ENCODE results near the gene TMED3. TPM values are rescaled to one million over a fixed set of nuclear protein-coding genes. Genes with fewer than 3 reads are reported as not detected.

The TMED3 gene
- 10 to 100 TPM; 37.6 to 37.9 TPM for total RNA-seq

- peak; percentile 85 for DNase-seq
- peaks cover 32% of the 10 kb centered on the region for H3K36me3 Mint-ChIP-seq (ENCODE audit: low read depth)
- peak within 1 kb of the TSS; percentile 85 for H3K4me3 Mint-ChIP-seq
- H3K27me3 Mint-ChIP-seq (ENCODE audit: low read depth): peaks cover 14% of the 10 kb centered on the region
- peaks cover 35% of the 10 kb centered on the region for H3K4me1 Mint-ChIP-seq (ENCODE audit: low read depth)
- no peak within 1 kb of the TSS for H3K27ac Mint-ChIP-seq
- H3K9me3 Mint-ChIP-seq: no peaks in the 10 kb centered on the region
- intact Hi-C loops (cut with micrococcal nuclease): loop anchor here (10.0 kb wide), 2 partner anchors 844 to 1384 kb away; partner anchors contain the start of genes ABHD17C and FAH
- CTCF ChIA-PET: interaction anchor here (1.0 to 1.6 kb wide), 5 partner anchors 28 to 286 kb away, joined by 3 to 4 read pairs (median 3); no protein-coding TSS in a partner anchor
These were observed at the start of gene TMED3 for GRCh38 chr15:79310985-79311900. TMED3 (plus strand) TSS chr15:79311112; CDS start chr15:79311250, 138 bp downstream.

GRCh38 chr15:79261836-79262235 lies 49.1 kb upstream of the TMED3 start:
- H3K36me3 Mint-ChIP-seq (ENCODE audit: low read depth): no peaks in the 10 kb centered on the region
- no peak overlapping the region for H3K4me3 Mint-ChIP-seq
- no peaks in the 10 kb centered on the region for H3K9me3 Mint-ChIP-seq
- intact Hi-C loops (cut with micrococcal nuclease): no loop called here
- no peaks in the 10 kb centered on the region for H3K4me1 Mint-ChIP-seq (ENCODE audit: low read depth)
- CTCF ChIA-PET: no interaction called here
- no peak overlapping the region for H3K27ac Mint-ChIP-seq
- no peak for DNase-seq
- peaks cover 7% of the 10 kb centered on the region for H3K27me3 Mint-ChIP-seq (ENCODE audit: low read depth)

DNA sequence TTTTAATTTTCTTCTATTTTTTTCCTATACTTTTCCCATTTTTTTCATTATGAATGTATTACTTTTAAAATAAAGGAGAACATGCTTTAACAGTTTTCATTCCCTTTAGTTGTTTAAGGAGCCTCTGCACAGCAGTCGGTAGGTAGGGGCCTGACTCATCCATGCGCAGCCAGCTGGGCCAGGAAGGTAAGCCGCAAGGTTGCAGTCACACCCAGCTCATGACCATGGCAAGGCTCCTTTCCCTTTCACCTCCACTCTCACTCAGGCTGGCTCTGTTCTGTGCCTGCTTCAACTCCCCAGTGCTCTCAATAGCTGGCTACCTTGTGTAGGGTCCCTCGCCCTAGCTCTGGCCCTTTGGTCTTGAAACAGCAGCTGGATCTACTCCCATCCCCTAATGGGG lies 45.7 kb upstream of the TMED3 start:
- no peak for DNase-seq
- Mint-ChIP-seq H3K27me3 (ENCODE audit: low read depth) (peaks cover 12% of the 10 kb centered on the region), H3K9me3 (no peaks in the 10 kb centered on the region), H3K4me1 (ENCODE audit: low read depth) (no peaks in the 10 kb centered on the region), H3K27ac (no peak overlapping the region), H3K4me3 (no peak overlapping the region), H3K36me3 (ENCODE audit: low read depth) (no peaks in the 10 kb centered on the region)
- intact Hi-C loops (cut with micrococcal nuclease): no loop called here
- CTCF ChIA-PET: no interaction called here

GRCh38 chr15:79265987-79266579 lies 44.8 kb upstream of the TMED3 start:
- Mint-ChIP-seq H3K4me3 (no peak overlapping the region), H3K9me3 (no peaks in the 10 kb centered on the region), H3K4me1 (ENCODE audit: low read depth) (no peaks in the 10 kb centered on the region), H3K27me3 (ENCODE audit: low read depth) (peaks cover 12% of the 10 kb centered on the region), H3K36me3 (ENCODE audit: low read depth) (no peaks in the 10 kb centered on the region), H3K27ac (no peak overlapping the region)
- no peak for DNase-seq
- intact Hi-C loops (cut with micrococcal nuclease): no loop called here
- CTCF ChIA-PET: interaction anchor here (0.6 kb wide), 1 partner anchor 161 kb away, joined by 3 read pairs; no protein-coding TSS in a partner anchor

- Mint-ChIP-seq H3K27ac (no peak within 1 kb of the TSS), H3K4me3 (no peak within 1 kb of the TSS), H3K9me3 (no peaks in the 10 kb centered on the region), H3K4me1 (ENCODE audit: low read depth) (no peaks in the 10 kb centered on the region), H3K27me3 (ENCODE audit: low read depth) (peaks cover 72% of the 10 kb centered on the region), H3K36me3 (ENCODE audit: low read depth) (no peaks in the 10 kb centered on the region)
- DNase-seq: no peak
- intact Hi-C loops (cut with micrococcal nuclease): no loop called here
- CTCF ChIA-PET: no interaction called here
These were observed 28.3 kb upstream of the TMED3 start, which contains the start of gene ANKRD34C for GRCh38 chr15:79282371-79283251. ANKRD34C (plus strand) TSS chr15:79282722; CDS start chr15:79293285, 10,563 bp downstream.

GRCh38 chr15:79283252-79284048 lies 27.5 kb upstream of the TMED3 start:
- H3K27me3 Mint-ChIP-seq (ENCODE audit: low read depth): peaks cover 80% of the 10 kb centered on the region
- CTCF ChIA-PET: no interaction called here
- no peak overlapping the region for H3K4me3 Mint-ChIP-seq
- intact Hi-C loops (cut with micrococcal nuclease): no loop called here
- no peaks in the 10 kb centered on the region for H3K9me3 Mint-ChIP-seq
- no peaks in the 10 kb centered on the region for H3K4me1 Mint-ChIP-seq (ENCODE audit: low read depth)
- H3K36me3 Mint-ChIP-seq (ENCODE audit: low read depth): no peaks in the 10 kb centered on the region
- peak; percentile 45 for DNase-seq
- no peak overlapping the region for H3K27ac Mint-ChIP-seq

DNA sequence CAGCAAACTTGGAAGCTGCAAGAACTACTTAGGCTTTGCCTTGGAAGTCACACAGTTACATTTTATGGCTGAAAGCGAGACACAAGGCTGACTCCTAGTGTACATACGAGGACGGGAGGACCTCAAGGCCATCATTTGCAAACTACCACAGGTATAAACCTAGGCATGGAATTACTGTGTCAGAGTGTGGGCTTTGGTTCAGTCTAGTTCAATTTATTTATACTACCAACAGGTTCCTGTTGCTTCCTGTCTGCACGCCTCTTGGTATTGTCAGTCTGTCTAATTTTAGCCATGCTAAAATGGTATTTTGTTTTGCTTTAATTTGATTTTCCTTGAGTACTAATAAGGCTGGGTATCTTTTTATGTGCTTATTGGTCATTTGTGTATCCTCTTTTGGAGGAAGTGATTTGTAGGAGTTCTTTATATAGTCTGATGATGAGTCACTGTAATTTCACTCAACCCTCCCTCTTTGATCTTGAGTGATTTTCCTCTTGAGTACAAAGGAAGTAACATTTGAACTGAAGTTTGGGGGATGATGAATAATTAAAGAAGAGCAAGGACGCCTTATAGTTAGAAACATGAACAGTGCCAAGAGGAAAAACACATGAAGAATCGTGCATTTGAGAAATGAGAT lies 20.2 kb upstream of the TMED3 start:
- no peak overlapping the region for H3K4me3 Mint-ChIP-seq
- H3K4me1 Mint-ChIP-seq (ENCODE audit: low read depth): peaks cover 9% of the 10 kb centered on the region
- intact Hi-C loops (cut with micrococcal nuclease): no loop called here
- CTCF ChIA-PET: no interaction called here
- no peaks in the 10 kb centered on the region for H3K9me3 Mint-ChIP-seq
- H3K36me3 Mint-ChIP-seq (ENCODE audit: low read depth): no peaks in the 10 kb centered on the region
- peaks cover 24% of the 10 kb centered on the region for H3K27me3 Mint-ChIP-seq (ENCODE audit: low read depth)
- DNase-seq: no peak
- H3K27ac Mint-ChIP-seq: no peak overlapping the region

- Mint-ChIP-seq H3K27me3 (ENCODE audit: low read depth) (peaks cover 17% of the 10 kb centered on the region), H3K27ac (no peak overlapping the region), H3K4me1 (ENCODE audit: low read depth) (peaks cover 9% of the 10 kb centered on the region), H3K9me3 (no peaks in the 10 kb centered on the region), H3K4me3 (no peak overlapping the region), H3K36me3 (ENCODE audit: low read depth) (no peaks in the 10 kb centered on the region)
- no peak for DNase-seq
- CTCF ChIA-PET: no interaction called here
- intact Hi-C loops (cut with micrococcal nuclease): no loop called here
These were observed 18.9 kb upstream of the TMED3 start for GRCh38 chr15:79292011-79292410.

GRCh38 chr15:79294075-79294474 lies 16.8 kb upstream of the TMED3 start:
- CTCF ChIA-PET: no interaction called here
- intact Hi-C loops (cut with micrococcal nuclease): no loop called here
- no peak for DNase-seq
- H3K27me3 Mint-ChIP-seq (ENCODE audit: low read depth): peaks cover 6% of the 10 kb centered on the region
- H3K9me3 Mint-ChIP-seq: no peaks in the 10 kb centered on the region
- H3K27ac Mint-ChIP-seq: no peak overlapping the region
- no peak overlapping the region for H3K4me3 Mint-ChIP-seq
- no peaks in the 10 kb centered on the region for H3K36me3 Mint-ChIP-seq (ENCODE audit: low read depth)
- H3K4me1 Mint-ChIP-seq (ENCODE audit: low read depth): peaks cover 9% of the 10 kb centered on the region

GRCh38 chr15:79296583-79296982 lies 14.3 kb upstream of the TMED3 start:
- Mint-ChIP-seq H3K36me3 (ENCODE audit: low read depth) (no peaks in the 10 kb centered on the region), H3K4me1 (ENCODE audit: low read depth) (no peaks in the 10 kb centered on the region), H3K9me3 (no peaks in the 10 kb centered on the region), H3K27me3 (ENCODE audit: low read depth) (peaks cover 12% of the 10 kb centered on the region), H3K27ac (no peak overlapping the region), H3K4me3 (no peak overlapping the region)
- peak; percentile 14 for DNase-seq
- CTCF ChIA-PET: interaction anchor here (1.1 to 1.3 kb wide), 2 partner anchors 9 to 85 kb away, joined by 3 to 4 read pairs; no protein-coding TSS in a partner anchor
- intact Hi-C loops (cut with micrococcal nuclease): no loop called here

- H3K36me3 Mint-ChIP-seq (ENCODE audit: low read depth): no peaks in the 10 kb centered on the region
- CTCF ChIA-PET: no interaction called here
- H3K27ac Mint-ChIP-seq: no peak overlapping the region
- H3K27me3 Mint-ChIP-seq (ENCODE audit: low read depth): peaks cover 19% of the 10 kb centered on the region
- H3K9me3 Mint-ChIP-seq: no peaks in the 10 kb centered on the region
- intact Hi-C loops (cut with micrococcal nuclease): no loop called here
- no peaks in the 10 kb centered on the region for H3K4me1 Mint-ChIP-seq (ENCODE audit: low read depth)
- H3K4me3 Mint-ChIP-seq: no peak overlapping the region
- no peak for DNase-seq
These were observed 11.6 kb upstream of the TMED3 start for GRCh38 chr15:79299126-79299840.
